Measurements from ENCODE around the gene DOCK2.

GRCh38 chr5:169826618-169827017 is 189.5 kb downstream of the DOCK2 start:
- TF ChIP-seq CTCF (IDR thresholded peaks at IDR 0.05) = peak; percentile 17
- TF ChIP-seq ZFX (IDR thresholded peaks at IDR 0.05; ENCODE audit: borderline replicate concordance) = no peak
